ENCODE results near the gene MRPL32.
A peak's percentile ranks its signal among the peaks of the same experiment; 100 is the strongest.

Gene MRPL32

GRCh38 chr7:42928754-42929153 lies 3.4 kb upstream of the MRPL32 start:
- peaks cover 5% of the 10 kb centered on the region for H3K79me1 ChIP-seq (replicated peaks; ENCODE audit: low read length, poor library complexity, severe bottlenecking)
- H2BK5ac ChIP-seq (ENCODE audit: low read depth, low read length, poor library complexity, severe bottlenecking): no peak overlapping the region
- no peak overlapping the region for H3K4me2 ChIP-seq (ENCODE audit: low read length, poor library complexity, severe bottlenecking)
- no peak overlapping the region for H3K14ac ChIP-seq (ENCODE audit: low read length in 2 of 2)
- H3K9ac ChIP-seq (ENCODE audit: low read length): no peak overlapping the region
- H3K18ac ChIP-seq (ENCODE audit: low read depth in 1 of 2, low read length in 2 of 2): no peak overlapping the region
- no peak overlapping the region for H4K91ac ChIP-seq (ENCODE audit: low read length)
- H3K4ac ChIP-seq (ENCODE audit: low read depth in 1 of 2, low read length in 2 of 2): no peak overlapping the region
- no peak overlapping the region for H2BK120ac ChIP-seq (ENCODE audit: low read depth, low read length)
- no peak overlapping the region for H3K23ac ChIP-seq (ENCODE audit: low read length in 2 of 2)
- no peak overlapping the region for H2AK5ac ChIP-seq (ENCODE audit: low read length, severe bottlenecking)
- H3K27me3 ChIP-seq (ENCODE audit: control insufficient read depth in 1 of 2, insufficient read depth in 1 of 2, low read length in 2 of 2): no peaks in the 10 kb centered on the region
- H2BK12ac ChIP-seq (ENCODE audit: low read length in 2 of 2): no peak overlapping the region
- no peak overlapping the region for H2BK15ac ChIP-seq (ENCODE audit: low read depth, poor library complexity, severe bottlenecking)
- no peak overlapping the region for H3K4me3 ChIP-seq (ENCODE audit: insufficient read depth in 1 of 2, low read depth in 1 of 2, low read length in 2 of 2)
- 66% methylated on average over 3 of the region's 3 CpGs for WGBS
- H3K4me1 ChIP-seq (ENCODE audit: control insufficient read depth, insufficient read depth, low read depth, low read length): peaks cover 5% of the 10 kb centered on the region
- DNase-seq: no peak
- no peak overlapping the region for H2AFZ ChIP-seq (ENCODE audit: low read depth, low read length)
- no peak overlapping the region for H3K27ac ChIP-seq (ENCODE audit: low read length, poor library complexity, severe bottlenecking)
- H4K8ac ChIP-seq (ENCODE audit: low read length): no peak overlapping the region
- H3K36me3 ChIP-seq (ENCODE audit: control insufficient read depth in 1 of 2, insufficient read depth in 2 of 2, low read depth in 1 of 2, low read length in 2 of 2): peaks cover 0 to 36% of the 10 kb centered on the region in 2 experiments
- H3K9me3 ChIP-seq (ENCODE audit: control insufficient read depth, low read length): no peaks in the 10 kb centered on the region

GRCh38 chr7:42929449-42929848 lies 2.7 kb upstream of the MRPL32 start:
- H3K18ac ChIP-seq (ENCODE audit: low read depth in 1 of 2, low read length in 2 of 2): no peak overlapping the region
- no peak overlapping the region for H3K23ac ChIP-seq (ENCODE audit: low read length in 2 of 2)
- no peak overlapping the region for H3K9ac ChIP-seq (ENCODE audit: low read length)
- peaks cover 5% of the 10 kb centered on the region for H3K79me1 ChIP-seq (replicated peaks; ENCODE audit: low read length, poor library complexity, severe bottlenecking)
- H3K4me1 ChIP-seq (ENCODE audit: control insufficient read depth, insufficient read depth, low read depth, low read length): peaks cover 5% of the 10 kb centered on the region
- no peak overlapping the region for H3K14ac ChIP-seq (ENCODE audit: low read length in 2 of 2)
- DNase-seq: no peak
- H3K4me3 ChIP-seq (ENCODE audit: insufficient read depth in 1 of 2, low read depth in 1 of 2, low read length in 2 of 2): no peak overlapping the region
- no peak overlapping the region for H3K4me2 ChIP-seq (ENCODE audit: low read length, poor library complexity, severe bottlenecking)
- H3K4ac ChIP-seq (ENCODE audit: low read depth in 1 of 2, low read length in 2 of 2): no peak overlapping the region
- H3K9me3 ChIP-seq (ENCODE audit: control insufficient read depth, low read length): no peaks in the 10 kb centered on the region
- peaks cover 0 to 31% of the 10 kb centered on the region in 2 experiments for H3K36me3 ChIP-seq (ENCODE audit: control insufficient read depth in 1 of 2, insufficient read depth in 2 of 2, low read depth in 1 of 2, low read length in 2 of 2)
- no peak overlapping the region for H2BK120ac ChIP-seq (ENCODE audit: low read depth, low read length)
- H2AK5ac ChIP-seq (ENCODE audit: low read length, severe bottlenecking): no peak overlapping the region
- no peak overlapping the region for H2AFZ ChIP-seq (ENCODE audit: low read depth, low read length)
- no peak overlapping the region for H2BK5ac ChIP-seq (ENCODE audit: low read depth, low read length, poor library complexity, severe bottlenecking)
- H3K27me3 ChIP-seq (ENCODE audit: control insufficient read depth in 1 of 2, insufficient read depth in 1 of 2, low read length in 2 of 2): no peaks in the 10 kb centered on the region
- no peak overlapping the region for H4K91ac ChIP-seq (ENCODE audit: low read length)
- WGBS: 65% methylated on average over 3 of the region's 3 CpGs
- no peak overlapping the region for H3K27ac ChIP-seq (ENCODE audit: low read length, poor library complexity, severe bottlenecking)
- no peak overlapping the region for H2BK12ac ChIP-seq (ENCODE audit: low read length in 2 of 2)
- no peak overlapping the region for H4K8ac ChIP-seq (ENCODE audit: low read length)
- no peak overlapping the region for H2BK15ac ChIP-seq (ENCODE audit: low read depth, poor library complexity, severe bottlenecking)

GRCh38 chr7:42930889-42931288 lies 1.3 kb upstream of the MRPL32 start:
- Histone ChIP-seq H3K36me3 (ENCODE audit: control insufficient read depth in 1 of 2, insufficient read depth in 2 of 2, low read depth in 1 of 2, low read length in 2 of 2) (peaks cover 2 to 28% of the 10 kb centered on the region in 2 experiments), H2BK15ac (ENCODE audit: low read depth, poor library complexity, severe bottlenecking) (no peak overlapping the region), H3K27me3 (ENCODE audit: control insufficient read depth in 1 of 2, insufficient read depth in 1 of 2, low read length in 2 of 2) (no peaks in the 10 kb centered on the region), H2BK5ac (ENCODE audit: low read depth, low read length, poor library complexity, severe bottlenecking) (no peak overlapping the region), H2BK12ac (ENCODE audit: low read length in 2 of 2) (no peak overlapping the region), H3K4me3 (ENCODE audit: insufficient read depth in 1 of 2, low read depth in 1 of 2, low read length in 2 of 2) (peak overlapping the region in 1 of 2 experiments; percentile 98), H4K91ac (ENCODE audit: low read length) (no peak overlapping the region), H3K9me3 (ENCODE audit: control insufficient read depth, low read length) (no peaks in the 10 kb centered on the region), H2BK120ac (ENCODE audit: low read depth, low read length) (no peak overlapping the region), H2AFZ (ENCODE audit: low read depth, low read length) (no peak overlapping the region), H2AK5ac (ENCODE audit: low read length, severe bottlenecking) (no peak overlapping the region), H3K23ac (ENCODE audit: low read length in 2 of 2) (no peak overlapping the region), H3K27ac (ENCODE audit: low read length, poor library complexity, severe bottlenecking) (no peak overlapping the region), H4K8ac (ENCODE audit: low read length) (no peak overlapping the region), H3K18ac (ENCODE audit: low read depth in 1 of 2, low read length in 2 of 2) (no peak overlapping the region), H3K4ac (ENCODE audit: low read depth in 1 of 2, low read length in 2 of 2) (no peak overlapping the region), H3K4me2 (ENCODE audit: low read length, poor library complexity, severe bottlenecking) (peak overlapping the region; percentile 77), H3K9ac (ENCODE audit: low read length) (peak overlapping the region; percentile 98), H3K14ac (ENCODE audit: low read length in 2 of 2) (no peak overlapping the region), H3K4me1 (ENCODE audit: control insufficient read depth, insufficient read depth, low read depth, low read length) (peaks cover 5% of the 10 kb centered on the region), H3K79me1 (replicated peaks; ENCODE audit: low read length, poor library complexity, severe bottlenecking) (peaks cover 6% of the 10 kb centered on the region)
- DNase-seq: peak; percentile 22
- WGBS: 20% methylated on average over 2 of the region's 5 CpGs

GRCh38 chr7:42931447-42931833 lies 736 bp upstream of the MRPL32 start:
- H3K9me3 ChIP-seq (ENCODE audit: control insufficient read depth, low read length): no peaks in the 10 kb centered on the region
- peak; percentile 66 for DNase-seq
- no peak overlapping the region for H4K91ac ChIP-seq (ENCODE audit: low read length)
- H4K8ac ChIP-seq (ENCODE audit: low read length): peak overlapping the region; percentile 86
- H2BK5ac ChIP-seq (ENCODE audit: low read depth, low read length, poor library complexity, severe bottlenecking): no peak overlapping the region
- H2AFZ ChIP-seq (ENCODE audit: low read depth, low read length): no peak overlapping the region
- no peak overlapping the region for H2AK5ac ChIP-seq (ENCODE audit: low read length, severe bottlenecking)
- peak overlapping the region in 1 of 2 experiments; percentile 71 for H3K4ac ChIP-seq (ENCODE audit: low read depth in 1 of 2, low read length in 2 of 2)
- peak overlapping the region; percentile 61 to 86 for H3K18ac ChIP-seq (ENCODE audit: low read depth in 1 of 2, low read length in 2 of 2)
- H3K4me3 ChIP-seq (ENCODE audit: insufficient read depth in 1 of 2, low read depth in 1 of 2, low read length in 2 of 2): peak overlapping the region; percentile 82 to 98
- H2BK12ac ChIP-seq (ENCODE audit: low read length in 2 of 2): no peak overlapping the region
- H2BK15ac ChIP-seq (ENCODE audit: low read depth, poor library complexity, severe bottlenecking): no peak overlapping the region
- H3K14ac ChIP-seq (ENCODE audit: low read length in 2 of 2): no peak overlapping the region
- peaks cover 5% of the 10 kb centered on the region for H3K4me1 ChIP-seq (ENCODE audit: control insufficient read depth, insufficient read depth, low read depth, low read length)
- H3K27me3 ChIP-seq (ENCODE audit: control insufficient read depth in 1 of 2, insufficient read depth in 1 of 2, low read length in 2 of 2): no peaks in the 10 kb centered on the region
- WGBS: 1% methylated on average over 9 of the region's 12 CpGs
- no peak overlapping the region for H2BK120ac ChIP-seq (ENCODE audit: low read depth, low read length)
- peak overlapping the region; percentile 98 for H3K9ac ChIP-seq (ENCODE audit: low read length)
- H3K79me1 ChIP-seq (replicated peaks; ENCODE audit: low read length, poor library complexity, severe bottlenecking): peaks cover 6% of the 10 kb centered on the region
- peak overlapping the region; percentile 77 for H3K4me2 ChIP-seq (ENCODE audit: low read length, poor library complexity, severe bottlenecking)
- H3K23ac ChIP-seq (ENCODE audit: low read length in 2 of 2): no peak overlapping the region
- no peak overlapping the region for H3K27ac ChIP-seq (ENCODE audit: low read length, poor library complexity, severe bottlenecking)
- peaks cover 2 to 27% of the 10 kb centered on the region in 2 experiments for H3K36me3 ChIP-seq (ENCODE audit: control insufficient read depth in 1 of 2, insufficient read depth in 2 of 2, low read depth in 1 of 2, low read length in 2 of 2)

Measured in mesenchymal stem cell (in vitro differentiated cells and primary cell).